ENCODE measurements around the gene HBG1.

DNA sequence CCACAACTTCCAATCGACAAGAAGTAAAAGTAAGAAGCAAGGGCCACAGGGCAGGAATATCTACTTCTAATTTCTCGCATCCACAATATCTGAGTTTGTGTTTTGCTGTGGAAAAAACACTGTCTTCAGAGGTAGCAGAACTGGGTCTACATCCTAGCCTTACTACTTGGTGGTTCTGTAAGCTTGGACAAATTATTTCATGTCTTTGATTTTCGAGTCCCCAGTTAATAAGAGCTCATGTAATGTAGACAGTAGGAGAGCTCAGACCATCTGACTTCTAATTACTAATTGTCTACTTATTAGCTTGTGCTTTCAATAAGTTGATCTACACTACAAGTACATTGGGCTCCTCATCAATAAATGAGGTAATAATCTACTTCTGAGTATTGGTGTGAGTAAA lies 33.4 kb upstream of the HBG1 start:
- TF ChIP-seq, protein P1, sequence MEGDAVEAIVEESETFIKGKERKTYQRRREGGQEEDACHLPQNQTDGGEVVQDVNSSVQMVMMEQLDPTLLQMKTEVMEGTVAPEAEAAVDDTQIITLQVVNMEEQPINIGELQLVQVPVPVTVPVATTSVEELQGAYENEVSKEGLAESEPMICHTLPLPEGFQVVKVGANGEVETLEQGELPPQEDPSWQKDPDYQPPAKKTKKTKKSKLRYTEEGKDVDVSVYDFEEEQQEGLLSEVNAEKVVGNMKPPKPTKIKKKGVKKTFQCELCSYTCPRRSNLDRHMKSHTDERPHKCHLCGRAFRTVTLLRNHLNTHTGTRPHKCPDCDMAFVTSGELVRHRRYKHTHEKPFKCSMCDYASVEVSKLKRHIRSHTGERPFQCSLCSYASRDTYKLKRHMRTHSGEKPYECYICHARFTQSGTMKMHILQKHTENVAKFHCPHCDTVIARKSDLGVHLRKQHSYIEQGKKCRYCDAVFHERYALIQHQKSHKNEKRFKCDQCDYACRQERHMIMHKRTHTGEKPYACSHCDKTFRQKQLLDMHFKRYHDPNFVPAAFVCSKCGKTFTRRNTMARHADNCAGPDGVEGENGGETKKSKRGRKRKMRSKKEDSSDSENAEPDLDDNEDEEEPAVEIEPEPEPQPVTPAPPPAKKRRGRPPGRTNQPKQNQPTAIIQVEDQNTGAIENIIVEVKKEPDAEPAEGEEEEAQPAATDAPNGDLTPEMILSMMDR (IDR thresholded peaks at IDR 0.05), result no peak
- no peak for TF ChIP-seq ZFX (IDR thresholded peaks at IDR 0.05; ENCODE audit: borderline replicate concordance)

All from 22Rv1 (cell line).